Medulla oblongata (tissue), 1 donor: ENCODE measurements around the gene LIG4.
"Not testable (repeated sequence)": the region's sequence is repeated elsewhere in the genome, so short reads cannot be mapped to it uniquely, and the experiment has no call there.

Source experiments
- DNase-seq: peaks from one replicate; pipeline ENCODE4 v3.0.0-alpha.2; 2015; ENCODE audit errors: extremely low spot score

LIG4 gene

GRCh38 chr13:108215436-108215835 lies at the start of gene LIG4:
Gene LIG4, minus strand, starts transcription at chr13:108215536. Its CDS starts 4,268 bp downstream, at chr13:108211268.
- peak; percentile 95 for DNase-seq

GRCh38 chr13:108263621-108264355 lies 48.5 kb upstream of the LIG4 start:
- DNase-seq = no peak

GRCh38 chr13:108257248-108257647 lies 41.9 kb upstream of the LIG4 start:
- no peak for DNase-seq

- no peak for DNase-seq
These were observed 33.8 kb upstream of the LIG4 start for GRCh38 chr13:108249150-108249549.

GRCh38 chr13:108230377-108230776 lies 15.0 kb upstream of the LIG4 start:
- DNase-seq = no peak

- peak; percentile 66 for DNase-seq
These were observed 12.4 kb upstream of the LIG4 start for GRCh38 chr13:108227651-108228272.

GRCh38 chr13:108226184-108226583 lies 10.8 kb upstream of the LIG4 start:
- DNase-seq = no peak

GRCh38 chr13:108225440-108225839 lies 10.1 kb upstream of the LIG4 start:
- no peak for DNase-seq

GRCh38 chr13:108223687-108224503 lies 8.6 kb upstream of the LIG4 start:
- no peak for DNase-seq

- no peak for DNase-seq
These were observed 4.7 kb upstream of the LIG4 start for GRCh38 chr13:108220041-108220440.

- peak; percentile 90 for DNase-seq
These were observed 3.0 kb upstream of the LIG4 start, which contains the start of gene ABHD13 for GRCh38 chr13:108218044-108218974. Gene ABHD13, plus strand, starts transcription at chr13:108218392. Its CDS starts 10,827 bp downstream, at chr13:108229219.

- DNase-seq = not testable (repeated sequence)
These were observed 2.1 kb upstream of the LIG4 start for GRCh38 chr13:108217307-108218043.

GRCh38 chr13:108214441-108215271 lies 680 bp downstream of the LIG4 start:
- DNase-seq = no peak

- no peak for DNase-seq
These were observed 1.4 kb downstream of the LIG4 start for GRCh38 chr13:108213946-108214345.

- no peak for DNase-seq
These were observed 2.5 kb downstream of the LIG4 start for GRCh38 chr13:108212886-108213285.

GRCh38 chr13:108210551-108210950 lies 4.8 kb downstream of the LIG4 start:
- no peak for DNase-seq

GRCh38 chr13:108200781-108201398 lies 14.4 kb downstream of the LIG4 start:
- no peak for DNase-seq

- no peak for DNase-seq
These were observed 19.5 kb downstream of the LIG4 start for GRCh38 chr13:108195861-108196260.

GRCh38 chr13:108195146-108195545 lies 20.2 kb downstream of the LIG4 start:
- no peak for DNase-seq
